ENCODE measurements around the gene PCCA.
A peak's percentile ranks its signal among the peaks of the same experiment; 100 is the strongest.

PCCA gene

GRCh38 chr13:100478107-100478809 is 389.4 kb downstream of the PCCA start:
- no peak for DNase-seq

- DNase-seq: no peak
Observed at GRCh38 chr13:100480676-100481075, 391.8 kb downstream of the PCCA start.

- no peak for DNase-seq
Observed at GRCh38 chr13:100483139-100483538, 394.2 kb downstream of the PCCA start.

- peak; percentile 37 for DNase-seq
Observed at GRCh38 chr13:100483841-100484381, 395.0 kb downstream of the PCCA start.

GRCh38 chr13:100484702-100485101 is 395.8 kb downstream of the PCCA start:
- DNase-seq: no peak

- no peak for DNase-seq
Observed at GRCh38 chr13:100485265-100485664, 396.4 kb downstream of the PCCA start.

GRCh38 chr13:100490692-100491091 is 401.8 kb downstream of the PCCA start:
- DNase-seq: peak; percentile 96

- DNase-seq: peak; percentile 39
Observed at GRCh38 chr13:100491164-100491842, 402.4 kb downstream of the PCCA start.

- DNase-seq: no peak
Observed at GRCh38 chr13:100493418-100493817, 404.5 kb downstream of the PCCA start.

- DNase-seq: peak; percentile 63
Observed at GRCh38 chr13:100495455-100495854, 406.6 kb downstream of the PCCA start.

- DNase-seq: no peak
Observed at GRCh38 chr13:100497389-100497788, 408.5 kb downstream of the PCCA start.

GRCh38 chr13:100502446-100502845 is 413.6 kb downstream of the PCCA start:
- no peak for DNase-seq

GRCh38 chr13:100503622-100504021 is 414.7 kb downstream of the PCCA start:
- DNase-seq: no peak

- DNase-seq: no peak
Observed at GRCh38 chr13:100506154-100506553, 417.3 kb downstream of the PCCA start.

GRCh38 chr13:100506600-100507422 is 417.9 kb downstream of the PCCA start:
- peak; percentile 74 for DNase-seq

- DNase-seq: peak; percentile 57
Observed at GRCh38 chr13:100508455-100508854, 419.6 kb downstream of the PCCA start.

- no peak for DNase-seq
Observed at GRCh38 chr13:100508996-100509395, 420.1 kb downstream of the PCCA start.

GRCh38 chr13:100510208-100510957 is 421.5 kb downstream of the PCCA start:
- no peak for DNase-seq

GRCh38 chr13:100511466-100511865 is 422.6 kb downstream of the PCCA start:
- DNase-seq: no peak

- DNase-seq: no peak
Observed at GRCh38 chr13:100512422-100512821, 423.5 kb downstream of the PCCA start.

- no peak for DNase-seq
Observed at GRCh38 chr13:100513171-100513570, 424.3 kb downstream of the PCCA start.

GRCh38 chr13:100513987-100514670 is 425.2 kb downstream of the PCCA start:
- peak; percentile 46 for DNase-seq

Measured in NCI-H1092 (cell line).